Stimulated activated CD8-positive, alpha-beta memory T cell treated with anti-CD3 and anti-CD28 coated beads, Interleukin-7, amount 100 ng/mL, for 4 hours (primary cell): ENCODE results near the gene ZDHHC15.
"Not testable (repeated sequence)": the region's sequence is repeated elsewhere in the genome, so short reads cannot be mapped to it uniquely, and the experiment has no call there.

Experiments used
- DNase-seq, 2 donors: peaks; one replicate each; pipeline ENCODE4 v3.0.0-alpha.2; 2020; ENCODE audit warnings: low read depth in 2 of 2

The ZDHHC15 gene, protein sequence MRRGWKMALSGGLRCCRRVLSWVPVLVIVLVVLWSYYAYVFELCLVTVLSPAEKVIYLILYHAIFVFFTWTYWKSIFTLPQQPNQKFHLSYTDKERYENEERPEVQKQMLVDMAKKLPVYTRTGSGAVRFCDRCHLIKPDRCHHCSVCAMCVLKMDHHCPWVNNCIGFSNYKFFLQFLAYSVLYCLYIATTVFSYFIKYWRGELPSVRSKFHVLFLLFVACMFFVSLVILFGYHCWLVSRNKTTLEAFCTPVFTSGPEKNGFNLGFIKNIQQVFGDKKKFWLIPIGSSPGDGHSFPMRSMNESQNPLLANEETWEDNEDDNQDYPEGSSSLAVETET

DNA sequence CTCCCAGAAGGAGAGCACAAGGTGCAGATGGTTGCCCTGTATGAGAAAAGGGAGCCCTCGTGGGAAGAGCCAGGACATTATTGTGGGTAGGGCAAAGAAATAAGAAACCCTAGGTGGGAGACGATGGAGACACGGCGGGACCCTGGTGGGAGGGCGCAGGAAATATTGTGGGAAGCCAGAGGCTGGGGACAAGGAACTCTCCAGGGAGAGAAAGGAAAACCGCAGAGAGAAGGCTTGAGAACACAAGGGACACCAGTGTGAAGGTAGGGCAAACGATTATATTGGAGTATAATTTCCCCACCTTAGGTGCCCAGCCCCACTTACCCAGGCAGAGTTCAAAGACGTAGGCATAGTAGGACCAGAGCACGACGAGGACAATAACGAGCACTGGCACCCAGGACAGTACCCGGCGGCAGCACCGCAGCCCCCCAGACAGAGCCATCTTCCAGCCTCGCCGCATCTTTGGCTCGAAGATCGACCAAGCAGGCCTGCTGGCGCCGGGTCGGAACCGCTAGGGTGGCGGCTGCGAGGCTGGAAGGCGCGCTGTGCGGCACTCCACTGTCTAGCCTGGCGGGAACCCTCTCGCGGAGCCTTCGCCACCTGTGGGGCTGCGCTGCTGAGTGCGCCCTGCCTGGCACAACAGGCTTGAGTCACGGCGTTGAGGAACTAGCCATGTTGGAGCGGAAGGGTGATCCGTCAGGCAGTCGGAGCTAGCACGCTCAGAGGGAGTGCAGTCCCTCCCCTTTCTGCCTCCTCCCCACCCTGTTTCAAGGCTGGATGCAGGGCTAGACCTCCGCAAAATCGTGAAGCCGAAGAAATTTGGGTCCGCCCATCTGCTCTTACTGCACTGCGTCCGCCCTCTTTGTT lies at the start of gene ZDHHC15:
Gene ZDHHC15 (minus strand): TSS at position 473 of the 867 bp plus-strand sequence. CDS start 13 bp downstream, at position 460.
- DNase-seq: peak in 1 of 2 donors; percentile 4

DNA sequence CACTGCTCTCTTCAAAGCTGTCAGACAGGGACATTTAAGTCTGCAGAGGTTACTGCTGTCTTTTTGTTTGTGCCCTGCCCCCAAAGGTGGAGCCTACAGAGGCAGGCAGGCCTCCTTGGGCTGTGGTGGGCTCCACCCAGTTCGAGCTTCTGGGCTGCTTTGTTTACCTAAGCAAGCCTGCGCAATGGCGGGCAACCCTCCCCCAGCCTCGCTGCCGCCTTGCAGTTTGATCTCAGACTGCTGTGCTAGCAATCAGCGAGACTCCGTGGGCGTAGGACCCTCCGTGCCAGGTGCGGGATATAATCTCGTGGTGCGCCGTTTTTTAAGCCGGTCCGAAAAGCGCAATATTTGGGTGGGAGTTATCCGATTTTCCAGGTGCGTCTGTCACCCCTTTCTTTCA lies 37.7 kb upstream of the ZDHHC15 start:
- DNase-seq: not testable (repeated sequence)

DNA sequence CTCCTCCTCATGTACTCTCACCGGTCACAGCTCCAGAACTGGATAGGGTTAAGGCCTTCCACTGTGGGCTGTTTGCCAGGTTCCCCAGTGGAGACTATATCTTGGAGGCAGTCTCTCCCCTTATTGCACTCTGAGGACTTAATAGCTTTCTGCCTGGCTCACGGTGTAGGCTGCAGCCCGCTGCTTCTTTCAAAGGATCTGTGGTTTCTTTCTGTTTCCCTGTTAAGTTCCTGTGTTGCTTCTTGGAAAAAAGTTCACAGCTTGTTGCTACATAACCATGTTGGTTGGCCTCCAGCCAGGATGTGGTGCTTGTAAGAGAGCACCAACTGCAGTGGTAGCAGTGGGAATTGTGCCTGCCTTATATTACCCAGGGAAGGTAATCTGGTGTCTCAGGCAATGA lies 24.9 kb upstream of the ZDHHC15 start:
- no peak for DNase-seq

DNA sequence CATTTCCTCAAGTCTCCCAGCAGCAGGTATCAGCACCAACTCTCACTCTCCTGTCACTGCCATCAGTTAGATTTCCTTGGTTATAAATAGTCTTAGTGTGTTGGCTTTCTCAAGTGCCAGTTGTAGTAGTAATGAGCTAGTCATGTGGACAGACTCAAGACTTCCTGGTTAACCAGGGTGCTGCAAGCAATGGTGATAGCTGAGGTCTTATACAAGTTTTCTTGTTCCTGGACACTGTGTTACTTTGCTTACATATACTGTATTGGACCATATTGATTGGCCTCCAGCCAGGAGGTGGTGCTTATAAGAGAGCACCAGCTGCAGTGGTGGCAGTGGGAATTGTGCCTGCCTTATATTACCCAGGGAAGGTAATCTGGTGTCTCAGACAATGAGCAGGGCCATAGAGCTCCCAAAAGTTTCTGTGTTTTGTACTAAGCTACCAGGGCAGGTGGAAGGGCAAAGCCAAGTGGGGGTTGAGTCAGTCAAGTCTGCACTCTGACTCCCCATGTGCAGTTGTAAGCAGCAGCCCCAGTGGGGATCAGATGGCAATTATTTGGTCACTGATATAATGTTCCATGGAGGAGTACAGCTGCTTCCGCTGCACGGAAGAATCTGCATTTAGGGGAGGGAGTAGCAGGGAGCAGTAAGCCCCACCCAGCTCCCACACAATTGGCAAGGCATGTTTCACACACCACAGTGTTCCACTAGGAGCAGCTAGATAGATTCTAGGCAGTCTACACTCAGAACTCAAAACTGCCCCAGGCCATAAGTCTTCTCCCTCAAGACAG lies 24.1 kb upstream of the ZDHHC15 start:
- DNase-seq: no peak

DNA sequence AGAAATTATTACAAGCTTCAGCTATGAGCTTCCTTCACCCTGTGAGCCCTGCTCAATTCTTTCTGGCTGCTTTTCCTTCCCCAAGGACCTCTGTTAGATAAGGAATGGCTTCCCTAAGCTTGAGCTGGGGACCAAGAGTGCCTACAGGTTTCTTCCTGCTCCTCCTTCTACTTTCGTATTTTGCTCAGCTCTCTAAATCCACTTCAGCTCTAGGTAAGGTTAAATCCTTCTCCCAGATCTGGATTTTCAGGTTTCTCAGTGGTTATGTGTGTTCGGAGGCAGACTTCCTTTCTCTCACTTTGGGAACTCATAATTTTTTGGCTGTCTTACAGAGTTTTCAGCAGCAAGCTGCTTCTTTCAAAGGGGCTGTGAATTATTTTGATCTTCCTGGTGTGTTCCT lies 21.9 kb upstream of the ZDHHC15 start:
- no peak for DNase-seq

DNA sequence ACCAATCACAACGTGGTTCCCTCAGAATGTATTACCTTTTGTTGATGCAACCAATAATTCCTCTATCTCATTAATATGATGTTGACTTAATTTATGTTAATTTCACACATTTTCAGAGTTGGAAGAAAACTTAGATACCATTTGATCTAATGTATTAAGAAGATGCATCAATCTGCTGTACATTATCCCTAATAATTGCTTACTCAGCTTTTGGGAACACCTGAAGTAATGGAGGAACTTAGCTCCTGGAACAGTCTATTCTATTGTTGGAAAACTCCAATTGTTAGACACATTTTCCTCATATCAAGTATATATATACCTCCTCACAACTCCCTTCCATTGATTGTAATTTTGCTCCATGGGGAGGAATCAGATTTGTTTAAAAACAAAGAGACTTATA lies 38.9 kb downstream of the ZDHHC15 start:
- DNase-seq: no peak

DNA sequence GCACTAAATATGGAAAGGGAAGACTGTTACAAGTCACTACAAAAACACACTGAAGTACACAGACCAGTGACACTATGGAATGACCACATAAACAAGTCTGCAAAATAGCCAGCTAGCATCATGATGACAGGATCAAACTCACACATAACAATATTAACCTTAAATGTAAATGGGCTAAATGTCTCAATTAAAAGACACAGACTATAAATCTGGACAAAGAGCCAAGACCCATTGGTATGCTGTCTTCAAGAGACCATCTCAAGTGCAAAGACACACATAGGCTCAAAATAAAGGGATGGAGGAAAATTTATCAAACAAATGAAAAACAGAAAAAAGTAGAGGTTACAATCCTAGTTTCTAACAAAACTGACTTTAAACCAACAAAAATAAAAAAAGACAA lies 61.1 kb downstream of the ZDHHC15 start:
- not testable (repeated sequence) for DNase-seq

DNA sequence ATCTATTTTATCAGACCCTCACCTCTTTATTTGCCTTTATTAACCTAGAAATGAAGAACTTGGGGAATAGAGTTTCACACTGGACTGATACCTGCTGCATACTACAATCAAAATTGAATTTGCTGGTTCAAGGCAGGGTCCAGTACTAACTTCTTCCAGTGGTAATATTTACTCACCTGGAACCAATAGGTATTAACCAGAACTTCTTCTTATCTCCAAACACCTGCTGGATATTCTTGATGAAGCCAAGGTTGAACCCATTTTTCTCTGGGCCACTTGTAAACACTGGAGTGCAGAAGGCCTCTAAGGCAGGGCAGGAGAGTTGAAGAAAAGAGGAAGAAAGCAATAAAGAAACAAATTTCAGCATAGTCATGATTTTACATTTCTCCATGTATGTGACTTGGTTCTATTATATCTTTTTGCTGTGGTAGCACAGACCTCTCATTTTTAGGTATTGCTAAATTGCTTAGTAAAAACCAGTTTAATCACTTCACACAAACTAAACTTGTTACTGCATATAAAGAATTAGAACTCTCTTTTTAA lies 101.1 kb downstream of the ZDHHC15 start:
- DNase-seq: no peak

DNA sequence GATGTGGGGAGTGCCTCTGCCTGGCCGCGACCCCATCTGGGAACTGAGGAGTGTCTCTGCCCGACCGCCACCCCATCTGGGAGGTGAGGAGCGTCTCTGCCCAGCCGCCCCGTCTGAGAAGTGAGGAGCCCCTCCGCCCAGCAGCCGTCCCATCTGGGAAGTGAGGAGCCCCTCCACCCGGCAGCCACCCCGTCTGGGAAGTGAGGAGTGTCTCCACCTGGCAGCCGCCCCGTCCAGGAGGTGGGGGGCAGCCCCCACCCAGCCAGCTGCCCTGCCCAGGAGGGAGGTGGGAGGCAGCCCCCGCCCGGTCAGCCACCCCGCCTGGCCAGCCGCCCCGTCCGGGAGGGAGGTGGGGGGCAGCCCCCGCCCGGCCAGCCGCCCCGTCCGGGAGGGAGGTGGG lies 115.7 kb downstream of the ZDHHC15 start:
- DNase-seq: not testable (repeated sequence)

DNA sequence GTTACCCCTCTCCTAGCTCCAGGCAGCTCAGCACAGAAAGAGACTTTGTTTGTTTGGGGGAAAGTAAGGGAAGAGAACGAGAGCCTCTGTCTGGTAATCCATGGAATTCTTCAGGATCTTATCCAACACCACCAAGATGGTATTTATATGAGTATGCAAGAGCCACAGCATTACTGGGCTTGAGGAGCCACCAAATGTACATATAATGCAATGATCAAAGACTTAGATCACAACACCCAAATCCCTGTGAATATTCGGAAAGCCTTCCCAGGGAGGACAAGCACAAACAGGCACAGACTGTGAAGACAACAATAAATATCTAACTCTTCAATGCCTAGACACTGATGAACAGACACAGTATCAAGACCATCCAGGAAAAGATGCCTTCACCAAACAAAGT lies 132.4 kb downstream of the ZDHHC15 start:
- no peak for DNase-seq

DNA sequence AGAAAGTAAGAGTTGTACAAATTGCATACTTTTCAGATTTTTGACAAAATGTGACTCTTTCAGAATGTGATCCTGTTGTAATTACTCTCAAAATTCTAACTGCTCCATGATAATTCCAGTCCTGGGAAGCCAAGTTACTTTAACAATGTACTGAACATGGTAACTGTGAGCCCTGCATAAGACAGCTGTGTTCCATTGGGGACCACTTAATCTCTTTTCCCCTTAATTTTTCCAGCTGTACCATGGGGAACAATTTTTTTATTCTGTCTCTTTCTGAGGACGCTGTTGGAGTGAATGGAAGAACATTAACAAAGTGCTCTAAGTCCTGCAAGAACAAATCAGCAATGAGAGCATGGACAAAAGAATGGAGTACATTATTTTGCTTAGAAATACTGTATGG lies 153.1 kb downstream of the ZDHHC15 start:
- DNase-seq: no peak

DNA sequence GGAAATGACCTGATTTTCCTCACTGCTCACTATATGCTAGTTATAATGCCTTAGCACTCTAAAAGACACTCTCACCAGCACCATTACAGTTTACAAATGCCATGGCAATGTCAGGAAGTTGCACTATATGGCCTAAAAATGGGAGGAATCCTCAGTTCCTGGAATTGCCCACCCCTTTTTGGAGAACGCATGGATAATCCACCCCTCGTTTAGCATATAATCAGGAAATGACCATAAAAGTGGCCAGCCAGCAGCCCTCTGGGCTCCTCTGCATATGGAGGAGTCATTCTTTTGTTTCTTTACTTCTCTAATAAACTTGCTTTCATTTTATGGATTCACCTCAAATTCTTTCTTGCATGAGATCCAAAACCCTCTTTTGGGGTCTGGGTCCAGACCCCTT lies 156.0 kb downstream of the ZDHHC15 start:
- no peak for DNase-seq

DNA sequence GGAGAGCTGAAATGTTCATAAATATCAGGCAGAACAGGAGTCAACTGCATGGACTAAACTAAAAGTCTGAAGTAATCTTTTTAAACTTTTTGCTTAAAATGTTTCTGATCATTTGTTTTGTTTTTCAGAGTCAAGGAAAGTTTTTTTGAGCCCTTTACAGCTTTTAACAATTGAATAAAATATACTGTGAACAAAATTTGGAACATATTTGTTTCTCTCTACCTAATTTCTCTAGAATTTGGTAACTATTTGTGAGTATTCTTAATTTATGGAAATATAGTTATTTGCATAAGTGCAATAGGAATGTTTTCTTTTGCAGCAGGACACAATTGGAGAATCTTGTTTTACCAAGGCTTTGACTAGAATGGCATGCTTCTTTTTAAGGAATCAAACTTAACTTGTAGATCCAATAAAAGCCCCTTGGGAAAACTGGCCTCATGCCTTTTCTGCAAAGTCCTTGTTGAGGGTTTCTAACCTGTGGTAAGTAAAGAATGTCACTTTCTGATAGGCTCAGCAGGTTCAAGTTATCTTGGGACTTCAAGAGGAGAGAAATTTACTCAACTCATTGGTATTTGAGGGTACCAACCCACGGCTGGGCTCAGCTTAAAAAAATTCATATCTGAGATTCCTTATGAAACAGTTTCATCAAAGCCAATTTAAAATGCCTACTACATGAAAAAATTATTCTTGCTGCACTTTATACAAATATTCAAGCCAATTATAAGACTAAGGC lies 157.4 kb downstream of the ZDHHC15 start:
- DNase-seq: no peak

DNA sequence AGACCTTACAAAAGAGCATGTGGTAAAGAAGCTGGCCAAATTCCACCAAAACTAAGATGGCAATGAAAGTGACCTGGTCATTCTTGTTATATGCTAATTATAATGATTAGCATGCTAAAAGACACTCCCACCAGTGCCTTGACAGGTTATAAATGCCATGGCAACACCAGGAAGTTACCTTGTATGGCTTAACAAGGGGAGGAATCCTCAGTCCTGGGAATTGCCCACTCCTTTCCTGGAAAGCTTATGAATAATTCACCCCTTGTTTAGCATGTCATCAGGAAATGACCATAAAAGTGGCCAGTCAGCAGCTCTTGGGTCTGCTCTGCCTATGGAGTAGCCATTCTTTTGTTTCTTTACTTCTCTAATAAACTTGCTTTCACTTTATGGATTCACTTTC lies 161.0 kb downstream of the ZDHHC15 start:
- no peak for DNase-seq

DNA sequence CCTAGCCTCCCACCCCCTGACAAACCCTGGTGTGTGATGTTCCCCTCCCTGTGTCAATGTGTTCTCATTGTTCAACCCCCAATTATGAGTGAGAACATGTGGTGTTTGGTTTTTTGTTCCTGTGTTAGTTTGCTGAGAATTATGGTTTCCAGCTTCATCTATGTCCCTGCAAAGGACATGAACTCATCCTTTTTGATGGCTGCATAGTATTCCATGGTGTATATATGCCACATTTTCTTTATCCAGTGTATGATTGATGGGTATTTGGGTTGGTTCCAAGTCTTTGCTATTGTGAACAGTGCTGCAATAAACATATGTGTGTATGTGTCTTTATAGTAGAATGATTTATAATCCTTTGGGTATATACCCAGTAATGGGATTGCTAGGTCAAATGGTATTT lies 174.2 kb downstream of the ZDHHC15 start:
- DNase-seq: not testable (repeated sequence)

DNA sequence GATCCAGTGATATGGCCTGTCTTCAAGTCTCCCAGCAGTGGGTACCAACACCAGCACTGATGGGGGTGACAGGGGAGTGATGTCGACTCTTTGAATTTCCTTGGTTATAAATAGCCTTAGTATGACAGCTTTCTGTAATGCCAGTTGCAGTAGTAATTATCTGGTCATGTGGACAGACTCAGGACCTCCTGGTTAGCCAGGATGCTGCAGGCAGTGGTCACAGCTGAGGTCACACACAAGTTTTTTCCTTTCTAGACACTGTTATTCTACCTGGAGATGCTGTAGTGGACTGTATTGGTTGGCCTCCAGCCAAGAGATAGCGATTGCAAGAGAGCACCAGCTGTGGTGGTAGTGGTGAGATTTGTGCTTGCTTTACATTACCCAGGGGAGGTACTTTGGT lies 185.3 kb downstream of the ZDHHC15 start:
- DNase-seq: no peak

DNA sequence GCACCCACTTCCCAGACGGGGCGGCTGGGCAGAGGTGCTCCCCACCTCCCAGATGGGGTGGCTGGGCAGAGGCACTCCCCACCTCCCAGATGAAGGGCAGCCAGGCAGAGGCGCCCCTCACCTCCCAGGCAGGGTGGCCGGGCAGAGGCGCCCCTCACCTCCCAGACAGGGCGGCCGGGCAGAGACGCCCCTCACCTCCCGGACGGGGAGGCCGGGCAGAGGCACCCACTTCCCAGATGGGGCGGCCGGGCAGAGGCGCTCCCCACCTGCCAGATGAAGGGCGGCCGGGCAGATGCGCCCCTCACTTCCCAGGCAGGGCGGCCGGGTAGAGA lies 187.7 kb downstream of the ZDHHC15 start:
- DNase-seq: no peak

DNA sequence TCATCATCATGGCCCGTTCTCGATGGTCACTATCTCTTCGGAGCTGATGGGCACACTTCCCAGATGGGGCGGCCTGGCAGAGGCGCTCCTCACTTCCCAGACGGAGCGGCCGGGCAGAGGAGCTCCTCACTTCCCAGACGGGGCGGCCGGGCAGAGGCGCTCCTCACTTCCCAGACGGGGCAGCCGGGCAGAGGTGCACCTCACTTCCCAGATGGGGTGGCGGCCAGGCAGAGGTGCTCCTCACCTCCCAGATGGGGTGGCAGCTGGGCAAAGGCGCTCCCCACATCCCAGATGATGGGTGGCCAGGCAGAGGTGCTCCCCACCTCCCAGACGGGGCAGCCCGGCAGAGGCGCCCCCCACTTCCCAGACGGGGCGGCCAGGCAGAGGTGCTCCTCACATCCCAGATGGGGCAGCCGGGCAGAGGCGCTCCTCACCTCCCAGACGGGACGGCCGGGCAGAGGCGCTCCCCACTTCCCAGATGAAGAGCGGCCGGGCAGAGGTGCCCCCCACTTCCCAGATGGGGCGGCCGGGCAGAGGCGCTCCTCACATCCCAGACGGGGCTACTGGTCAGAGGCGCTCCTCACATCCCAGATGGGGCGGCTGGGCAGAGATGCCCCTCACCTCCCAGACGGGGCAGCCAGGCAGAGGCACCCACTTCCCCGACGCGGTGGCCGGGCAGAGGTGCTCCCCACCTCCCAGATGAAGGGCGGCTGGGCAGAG lies 188.3 kb downstream of the ZDHHC15 start:
- DNase-seq: not testable (repeated sequence)

DNA sequence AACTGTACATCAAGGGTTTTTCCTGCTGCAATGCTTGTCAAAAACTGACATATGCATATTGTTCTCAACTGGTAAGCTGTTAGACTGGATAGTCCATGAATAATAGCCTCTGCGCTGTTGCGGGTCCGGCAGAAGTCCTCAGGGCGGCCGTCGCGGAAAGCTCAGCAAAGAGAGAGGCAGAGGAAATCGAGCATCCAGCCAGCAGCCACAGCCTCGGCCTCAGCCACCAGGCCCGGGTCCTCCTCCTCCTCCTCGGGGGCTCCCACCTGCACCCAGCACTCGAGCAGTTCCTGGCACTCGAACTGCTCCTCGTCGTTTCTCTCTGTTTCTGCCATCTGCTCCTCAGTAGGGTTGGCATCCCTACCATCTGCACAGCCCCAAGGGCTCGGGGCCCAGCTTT lies 195.2 kb downstream of the ZDHHC15 start:
- DNase-seq: no peak
